HL-60 (cell line): ENCODE data around the gene MORF4L1.

Source experiments
- DNase-seq, 2 experiments: peaks; one replicate each; pipeline ENCODE4 v3.0.0-alpha.2; 2010 to 2020; ENCODE audit warnings: low read depth in 1 of 2, low spot score in 1 of 2
- H3K27ac ChIP-seq: fragments of 250-450 bp; sonication (Bioruptor Pico); replicated peaks from 2 replicates; pipeline ENCODE4 v1.5.1; 2020; ENCODE audit warnings: mild to moderate bottlenecking, moderate library complexity
- H3K27me3 ChIP-seq: fragments of 250-450 bp; sonication (Bioruptor Pico); 2 replicates; pipeline ENCODE4 v1.5.1; 2021; ENCODE audit warnings: mild to moderate bottlenecking, moderate library complexity; ENCODE audit not compliant: insufficient read depth, poor library complexity, severe bottlenecking
- H3K4me3 ChIP-seq: replicated peaks from 2 replicates; pipeline ENCODE4 v1.5.1; 2011; ENCODE audit warnings: mild to moderate bottlenecking, control low read depth, low read length; ENCODE audit not compliant: insufficient read depth
- CTCF ChIP-seq: IDR thresholded peaks from one replicate; pipeline ENCODE4 v1.5.1; 2011; ENCODE audit warnings: low read length, control low read depth, inconsistent platforms; ENCODE audit not compliant: insufficient read depth
- GABPA ChIP-seq: IDR thresholded peaks from 2 replicates; pipeline ENCODE4 v1.6.1; 2012; ENCODE audit warnings: low read depth
- POLR2AphosphoS5 ChIP-seq: IDR thresholded peaks from 2 replicates; pipeline ENCODE4 v1.6.1; 2012; ENCODE audit warnings: low read depth
- REST ChIP-seq: IDR thresholded peaks from 2 replicates; pipeline ENCODE4 v1.6.1; 2012; ENCODE audit warnings: low read depth; ENCODE audit not compliant: insufficient replicate concordance
- SPI1 ChIP-seq: IDR thresholded peaks from 2 replicates; pipeline ENCODE4 v1.6.1; 2012; ENCODE audit warnings: low read depth, mild to moderate bottlenecking, borderline replicate concordance

MORF4L1 gene

GRCh38 chr15:78923480-78924360 lies 51.0 kb downstream of the MORF4L1 start:
- H3K27ac ChIP-seq: no peak overlapping the region
- DNase-seq: no peak

GRCh38 chr15:78925076-78925624 lies 52.5 kb downstream of the MORF4L1 start:
- no peak for DNase-seq

More at GRCh38 chr15:78923480-78924360, 51.0 kb downstream of the MORF4L1 start:
- Histone ChIP-seq H3K4me3 (no peak overlapping the region), H3K27me3 (no peaks in the 10 kb centered on the region)
- TF ChIP-seq REST: no peak
- TF ChIP-seq CTCF: no peak
- no peak for TF ChIP-seq SPI1

More at GRCh38 chr15:78925076-78925624, 52.5 kb downstream of the MORF4L1 start:
- TF ChIP-seq POLR2AphosphoS5: no peak
- no peak for TF ChIP-seq CTCF
- no peak for TF ChIP-seq REST
- TF ChIP-seq GABPA: no peak
- TF ChIP-seq SPI1: no peak
- Histone ChIP-seq H3K27me3 (no peaks in the 10 kb centered on the region), H3K27ac (no peak overlapping the region), H3K4me3 (no peak overlapping the region)
